AG08395 (cell line): ENCODE results near the gene GNAO1.

Source experiments
- DNase-seq: peaks from one replicate; pipeline ENCODE4 v3.0.0; 2012; ENCODE audit warnings: mixed read lengths, low spot score

The GNAO1 gene

DNA sequence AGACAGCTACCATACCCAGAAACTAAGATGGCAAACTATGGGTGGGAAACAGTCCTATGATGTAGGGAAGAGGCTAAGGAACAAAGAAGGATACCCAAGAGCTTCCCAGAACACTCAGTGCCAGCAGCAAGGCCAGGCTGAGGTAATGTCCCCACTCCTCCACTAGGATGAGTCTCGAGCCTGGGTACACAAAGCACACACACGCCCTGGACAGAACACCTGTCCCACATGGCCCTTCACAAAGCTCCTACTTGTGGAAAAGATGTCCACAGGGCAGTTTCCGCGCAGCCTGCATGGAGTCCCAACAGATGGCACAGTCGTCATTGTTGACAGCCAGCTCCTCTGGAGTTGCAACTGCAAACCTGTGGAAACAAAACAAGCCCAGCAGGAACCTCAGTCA lies 210.2 kb downstream of the GNAO1 start:
- no peak for DNase-seq

- DNase-seq: no peak
Observed at GRCh38 chr16:56405977-56406672, 214.8 kb downstream of the GNAO1 start.
